Activated T-cell treated with anti-CD3 and anti-CD28 coated beads, Interleukin-2, amount 50 U/mL, for 72 hours (primary cell): ENCODE data around the gene CYP2A13. TPM values are rescaled to one million over a fixed set of nuclear protein-coding genes. Genes with fewer than 3 reads are reported as not detected.
"Not testable (repeated sequence)": the region's sequence is repeated elsewhere in the genome, so short reads cannot be mapped to it uniquely, and the experiment has no call there.

Source experiments
- ATAC-seq, 2 donors: fragments of 150-1000 bp; cut with Tn5 transposase; replicated peaks in 1 of 2; 2 replicates each; pipeline ENCODE4 v1.10.0; 2021; ENCODE audit warnings: moderate library complexity in 2 of 2, mild to moderate bottlenecking in 1 of 2
- DNase-seq, 2 donors: peaks; one replicate each; pipeline ENCODE4 v3.0.0; 2021 to 2022; ENCODE audit warnings: mixed read lengths in 1 of 2
- H3K27ac Mint-ChIP-seq: one replicate; pipeline ENCODE4 v1.8.0; 2022; ENCODE audit warnings: mild to moderate bottlenecking, moderate library complexity, mixed read lengths
- H3K27me3 Mint-ChIP-seq: one replicate; pipeline ENCODE4 v1.8.0; 2022; ENCODE audit warnings: low read depth, mixed read lengths
- H3K36me3 Mint-ChIP-seq, 2 donors: one replicate each; pipeline ENCODE4 v1.8.0; 2022; ENCODE audit warnings: mixed read lengths in 2 of 2, mild to moderate bottlenecking in 1 of 2; ENCODE audit not compliant: insufficient read depth in 2 of 2
- H3K4me1 Mint-ChIP-seq: one replicate; pipeline ENCODE4 v1.8.0; 2022; ENCODE audit warnings: low read depth, mixed read lengths
- H3K4me3 Mint-ChIP-seq, 2 donors: one replicate each; pipeline ENCODE4 v1.8.0; 2022; ENCODE audit warnings: mild to moderate bottlenecking in 2 of 2, mixed read lengths in 2 of 2, moderate library complexity in 2 of 2
- H3K9me3 Mint-ChIP-seq, 2 donors: one replicate each; pipeline ENCODE4 v1.8.0; 2022; ENCODE audit warnings: mixed read lengths in 2 of 2
- total RNA-seq, 2 donors: library from RNA; stranded (reverse); gene quantifications; one replicate each; pipeline ENCODE4 v1.2.3, GENCODE V29; 2022

The CYP2A13 gene
- total RNA-seq, 2 donors from 2014 or later, result not detected

DNA sequence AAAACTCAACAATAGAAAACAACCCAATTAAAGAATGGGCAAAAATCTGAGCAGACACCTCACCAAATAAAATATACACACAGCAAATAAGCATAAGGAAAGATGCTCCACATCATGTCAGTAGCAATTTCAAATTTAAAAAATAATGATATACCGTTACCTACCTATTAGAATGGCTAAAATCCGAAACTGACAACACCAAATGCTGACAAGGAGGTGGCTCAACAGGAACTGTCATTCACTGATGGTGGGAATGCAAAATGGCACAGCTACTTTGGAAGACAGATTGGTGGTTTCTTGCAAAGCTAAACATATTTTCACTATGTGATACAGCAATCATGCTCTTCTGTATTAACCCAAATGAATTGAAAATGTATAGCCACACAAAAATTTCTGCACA lies 9.1 kb downstream of the CYP2A13 start:
- H3K9me3 Mint-ChIP-seq, result peaks cover 9 to 16% of the 10 kb centered on the region in 2 donors
- no peaks in the 10 kb centered on the region for H3K4me1 Mint-ChIP-seq
- DNase-seq (no peak), ATAC-seq (no peak)
- H3K4me3 Mint-ChIP-seq, result no peak overlapping the region
- H3K27me3 Mint-ChIP-seq, result peaks cover 25% of the 10 kb centered on the region
- no peak overlapping the region for H3K27ac Mint-ChIP-seq
- H3K36me3 Mint-ChIP-seq, result peaks cover 8 to 13% of the 10 kb centered on the region in 2 donors

DNA sequence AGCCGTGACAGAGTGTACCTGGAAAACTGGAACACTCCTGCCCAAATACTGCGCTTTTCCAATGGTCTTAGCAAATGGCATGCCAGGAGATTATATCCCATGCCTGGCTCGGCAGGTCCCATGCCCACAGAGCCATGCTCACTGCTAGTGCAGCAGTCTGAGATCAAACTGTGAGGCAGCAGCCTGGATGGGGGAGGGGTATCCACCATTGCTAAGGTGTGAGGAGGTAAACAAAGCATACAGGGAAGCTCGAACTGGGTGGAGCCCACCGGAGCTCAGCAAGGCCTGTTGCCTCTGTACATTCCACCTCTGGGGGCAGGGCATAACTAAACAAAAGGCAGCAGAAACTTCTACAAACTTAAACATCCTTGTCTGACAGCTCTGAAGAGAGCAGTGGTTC lies 10.5 kb downstream of the CYP2A13 start:
- peaks cover 12 to 19% of the 10 kb centered on the region in 2 donors for H3K9me3 Mint-ChIP-seq
- DNase-seq (no peak), ATAC-seq (no peak)
- H3K4me3 Mint-ChIP-seq, result no peak overlapping the region
- H3K27ac Mint-ChIP-seq, result no peak overlapping the region
- H3K4me1 Mint-ChIP-seq, result no peaks in the 10 kb centered on the region
- H3K36me3 Mint-ChIP-seq, result peaks cover 11 to 16% of the 10 kb centered on the region in 2 donors
- H3K27me3 Mint-ChIP-seq, result peaks cover 22% of the 10 kb centered on the region

DNA sequence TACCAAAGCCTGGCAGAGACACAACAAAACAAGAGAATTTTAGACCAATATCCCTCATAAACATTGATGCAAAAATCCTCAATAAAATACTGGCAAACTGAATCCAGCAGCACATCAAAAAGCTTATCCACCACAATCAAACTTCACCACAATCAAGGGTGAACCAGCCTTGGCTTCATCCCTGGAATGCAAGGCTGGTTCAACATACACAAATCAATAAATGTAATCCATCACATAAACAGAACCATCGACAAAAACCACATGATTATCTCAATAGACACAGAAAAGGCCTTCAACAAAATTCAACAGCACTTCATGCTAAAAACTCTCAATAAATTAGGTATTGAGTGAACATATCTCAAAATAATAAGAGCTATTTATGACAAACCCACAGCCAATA lies 14.0 kb downstream of the CYP2A13 start:
- not testable (repeated sequence) for H3K4me1 Mint-ChIP-seq, ATAC-seq, DNase-seq, H3K4me3 Mint-ChIP-seq, H3K27ac Mint-ChIP-seq, H3K27me3 Mint-ChIP-seq
- Mint-ChIP-seq H3K36me3 (peaks cover 15 to 16% of the 10 kb centered on the region in 2 donors), H3K9me3 (peaks cover 17 to 26% of the 10 kb centered on the region in 2 donors)

DNA sequence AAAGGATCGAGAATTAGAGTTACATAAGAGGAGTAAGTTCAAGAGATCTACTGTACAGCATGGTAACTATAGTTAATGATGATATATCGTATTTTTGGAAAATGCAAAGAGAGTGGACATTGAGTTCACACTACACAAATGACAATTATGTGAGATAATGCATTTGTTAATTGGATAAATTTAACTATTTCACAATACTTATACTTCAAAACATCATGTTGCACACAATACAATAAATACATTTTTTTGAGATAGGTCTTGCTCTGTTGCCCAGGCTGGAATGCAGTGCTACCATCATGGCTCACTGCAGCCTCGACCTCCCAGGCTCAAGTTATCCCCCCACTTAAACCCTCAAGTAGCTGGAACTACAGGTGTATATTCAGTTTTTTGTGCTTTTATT lies 17.9 kb downstream of the CYP2A13 start:
- no peak overlapping the region for H3K4me3 Mint-ChIP-seq
- ATAC-seq (no peak), DNase-seq (no peak)
- no peak overlapping the region for H3K27ac Mint-ChIP-seq
- H3K36me3 Mint-ChIP-seq, result peaks cover 12 to 14% of the 10 kb centered on the region in 2 donors
- peaks cover 15 to 19% of the 10 kb centered on the region in 2 donors for H3K9me3 Mint-ChIP-seq
- peaks cover 6% of the 10 kb centered on the region for H3K27me3 Mint-ChIP-seq
- H3K4me1 Mint-ChIP-seq, result no peaks in the 10 kb centered on the region

DNA sequence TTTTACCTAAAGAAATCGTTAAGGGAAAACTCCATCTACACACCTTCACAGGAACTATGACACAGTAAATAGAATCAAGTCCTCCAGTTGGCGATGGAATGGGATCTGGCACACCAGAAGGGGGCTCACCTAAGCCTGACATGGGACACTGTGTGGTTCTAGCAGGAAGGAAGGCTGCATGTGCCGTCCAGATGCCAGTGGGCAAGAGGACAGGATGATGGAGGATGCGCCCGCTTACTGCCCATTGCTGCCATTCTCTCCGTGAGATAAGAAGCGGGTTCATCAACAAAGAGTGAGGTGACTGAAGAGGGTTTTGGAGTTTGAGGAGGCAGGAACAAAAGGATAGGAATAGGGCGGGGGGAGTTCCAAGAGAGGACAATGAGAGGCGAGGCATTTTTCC lies 23.0 kb downstream of the CYP2A13 start:
- H3K36me3 Mint-ChIP-seq, result no peaks in the 10 kb centered on the region
- DNase-seq (no peak), ATAC-seq (no peak)
- no peak overlapping the region for H3K4me3 Mint-ChIP-seq
- no peaks in the 10 kb centered on the region for H3K9me3 Mint-ChIP-seq
- H3K27me3 Mint-ChIP-seq, result no peaks in the 10 kb centered on the region
- H3K4me1 Mint-ChIP-seq, result no peaks in the 10 kb centered on the region
- H3K27ac Mint-ChIP-seq, result no peak overlapping the region

- H3K36me3 Mint-ChIP-seq, result no peaks in the 10 kb centered on the region
- DNase-seq, result no peak
- H3K9me3 Mint-ChIP-seq, result no peaks in the 10 kb centered on the region
Observed at GRCh38 chr19:41111750-41112295, 23.6 kb downstream of the CYP2A13 start.

DNA sequence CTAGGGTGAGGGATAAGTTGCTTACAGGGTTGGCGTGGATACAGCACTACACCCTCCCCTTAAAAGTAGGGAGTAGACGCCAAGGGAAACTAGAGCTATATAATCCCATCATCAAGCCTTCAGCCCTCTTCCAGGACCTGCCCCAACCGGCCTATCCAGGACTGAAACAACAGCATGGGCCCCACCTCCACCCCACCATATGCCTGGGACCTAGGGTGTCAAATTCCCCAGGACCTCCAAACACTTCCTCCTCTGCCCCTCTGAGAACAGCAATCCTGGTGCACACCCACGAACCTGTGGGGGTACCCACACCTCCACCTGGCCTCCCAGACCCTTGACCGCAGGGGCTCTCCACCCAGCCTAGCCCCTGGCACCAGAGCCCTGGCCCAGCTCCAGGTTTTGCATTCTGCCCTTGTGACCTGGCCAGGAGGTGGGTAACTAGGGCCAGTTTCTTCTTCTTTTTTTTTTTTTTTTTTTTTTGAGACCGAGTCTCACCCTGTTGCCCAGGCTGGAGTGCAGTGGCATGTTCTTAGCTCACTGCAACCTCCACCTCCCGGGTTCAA lies 24.6 kb downstream of the CYP2A13 start:
- no peak for DNase-seq
- Mint-ChIP-seq H3K9me3 (no peaks in the 10 kb centered on the region), H3K27ac (no peak overlapping the region), H3K27me3 (no peaks in the 10 kb centered on the region), H3K4me1 (no peaks in the 10 kb centered on the region), H3K4me3 (no peak overlapping the region), H3K36me3 (no peaks in the 10 kb centered on the region)
- ATAC-seq, result no peak

More at GRCh38 chr19:41111750-41112295, 23.6 kb downstream of the CYP2A13 start:
- H3K27me3 Mint-ChIP-seq, result no peaks in the 10 kb centered on the region
- ATAC-seq, result no peak
- H3K4me1 Mint-ChIP-seq, result no peaks in the 10 kb centered on the region
- H3K4me3 Mint-ChIP-seq, result no peak overlapping the region
- H3K27ac Mint-ChIP-seq, result no peak overlapping the region

DNA sequence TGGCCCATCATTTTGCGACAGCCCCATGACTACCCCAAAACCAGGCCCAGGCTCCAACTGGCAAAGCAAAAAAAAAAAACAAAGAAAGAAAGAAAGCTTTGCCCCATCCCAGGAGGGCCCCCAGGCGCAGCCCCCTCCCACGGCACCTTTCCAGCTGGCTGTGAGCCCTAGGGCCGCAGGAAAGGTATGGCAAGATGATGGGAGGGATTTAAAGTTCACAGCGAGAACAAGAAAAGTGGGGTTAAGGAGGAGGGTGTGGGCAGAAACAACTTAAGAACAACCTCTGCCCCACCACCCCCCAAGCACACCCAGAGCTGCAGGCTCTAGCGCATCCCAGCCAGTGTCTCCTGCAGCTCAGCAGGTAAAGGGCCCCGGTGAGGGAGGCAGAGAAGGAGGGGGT lies 25.9 kb downstream of the CYP2A13 start, which contains the start of gene CYP2F1:
TSS of gene CYP2F1 (plus strand) at position 301 of the 400 bp plus-strand sequence. CDS start 1,757 bp downstream, outside the sequence.
- DNase-seq, result no peak
- no peaks in the 10 kb centered on the region for H3K27me3 Mint-ChIP-seq
- no peak for ATAC-seq
- H3K4me3 Mint-ChIP-seq, result no peak within 1 kb of the TSS
- no peaks in the 10 kb centered on the region for H3K9me3 Mint-ChIP-seq
- H3K36me3 Mint-ChIP-seq, result no peaks in the 10 kb centered on the region
- no peak within 1 kb of the TSS for H3K27ac Mint-ChIP-seq
- H3K4me1 Mint-ChIP-seq, result no peaks in the 10 kb centered on the region

DNA sequence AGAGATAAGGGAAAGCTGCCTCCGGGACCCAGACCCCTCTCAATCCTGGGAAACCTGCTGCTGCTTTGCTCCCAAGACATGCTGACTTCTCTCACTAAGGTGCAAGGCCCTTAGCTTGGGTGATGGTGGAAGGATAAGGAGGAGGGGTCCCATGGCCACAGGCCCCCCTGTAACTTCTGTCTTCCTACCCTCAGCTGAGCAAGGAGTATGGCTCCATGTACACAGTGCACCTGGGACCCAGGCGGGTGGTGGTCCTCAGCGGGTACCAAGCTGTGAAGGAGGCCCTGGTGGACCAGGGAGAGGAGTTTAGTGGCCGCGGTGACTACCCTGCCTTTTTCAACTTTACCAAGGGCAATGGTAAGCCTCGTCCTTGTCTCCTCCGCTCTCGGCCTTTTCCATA lies 28.0 kb downstream of the CYP2A13 start:
- Mint-ChIP-seq H3K4me1 (peaks cover 9% of the 10 kb centered on the region), H3K4me3 (no peak overlapping the region), H3K36me3 (no peaks in the 10 kb centered on the region), H3K27me3 (no peaks in the 10 kb centered on the region), H3K27ac (no peak overlapping the region), H3K9me3 (no peaks in the 10 kb centered on the region)
- DNase-seq (no peak), ATAC-seq (no peak)

DNA sequence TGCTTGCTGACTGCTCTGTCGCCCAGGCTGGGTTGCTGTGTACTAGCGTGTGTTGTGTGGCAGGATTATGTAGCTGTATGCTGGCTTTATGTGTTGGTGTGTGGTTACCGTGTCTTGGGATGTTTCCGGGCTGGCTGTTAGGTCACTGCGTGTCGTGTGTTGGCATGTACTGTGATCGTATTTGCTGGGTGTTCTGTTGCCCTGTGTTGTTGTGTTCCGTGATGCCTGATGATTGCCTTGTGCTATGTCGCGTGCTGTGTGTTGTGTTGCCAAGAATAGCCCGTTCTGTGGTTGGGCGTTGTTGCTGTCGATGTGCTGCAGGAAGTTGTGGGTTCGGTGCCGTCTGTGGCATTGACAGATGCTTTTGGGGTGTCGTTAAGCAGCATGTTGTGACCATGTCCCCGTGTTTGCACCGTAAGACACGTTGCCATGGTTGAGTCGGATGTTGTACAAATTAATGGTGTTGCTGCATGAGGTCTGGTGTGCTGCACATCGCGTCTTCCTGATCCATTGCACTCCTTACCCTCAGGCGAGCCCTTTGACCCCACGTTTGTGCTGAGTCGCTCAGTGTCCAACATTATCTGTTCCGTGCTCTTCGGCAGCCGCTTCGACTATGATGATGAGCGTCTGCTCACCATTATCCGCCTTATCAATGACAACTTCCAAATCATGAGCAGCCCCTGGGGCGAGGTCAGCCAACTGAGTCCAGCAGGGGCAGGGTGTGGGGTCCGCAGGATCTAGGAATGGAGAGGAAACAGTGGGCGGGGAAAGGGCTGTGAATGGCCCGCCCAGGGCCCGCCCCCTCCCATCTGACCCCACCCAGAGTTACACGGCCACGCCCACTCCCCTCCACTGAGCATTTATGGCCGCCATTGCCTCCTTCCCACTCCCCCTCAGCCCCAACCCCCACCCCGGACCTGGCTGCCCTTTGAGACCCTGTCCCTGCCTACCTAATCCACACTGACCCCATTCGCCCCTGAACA lies 33.0 kb downstream of the CYP2A13 start:
- H3K27ac Mint-ChIP-seq, H3K27me3 Mint-ChIP-seq, H3K9me3 Mint-ChIP-seq, H3K36me3 Mint-ChIP-seq: not testable (repeated sequence)
- ATAC-seq (peak; percentile 77 to 82), DNase-seq (peak; percentile 37 to 42)
- Mint-ChIP-seq H3K4me1 (peaks cover 12% of the 10 kb centered on the region), H3K4me3 (peak overlapping the region; percentile 15 to 46)

DNA sequence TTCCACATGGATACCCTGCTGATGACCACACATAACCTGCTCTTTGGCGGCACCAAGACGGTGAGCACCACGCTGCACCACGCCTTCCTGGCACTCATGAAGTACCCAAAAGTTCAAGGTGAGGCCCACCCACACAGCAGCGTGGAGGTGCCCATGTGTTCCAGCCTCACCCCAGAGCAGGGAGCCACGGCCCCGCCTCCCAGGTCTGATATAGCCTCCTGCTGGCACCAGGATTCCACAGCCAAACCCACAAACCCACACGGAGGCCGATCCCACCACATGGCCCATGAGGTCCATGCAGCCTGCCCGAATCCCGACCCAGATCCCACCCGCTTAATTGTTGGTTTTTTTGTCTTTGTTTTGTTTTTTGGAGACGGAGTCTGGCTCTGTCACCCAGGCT lies 34.6 kb downstream of the CYP2A13 start:
- not testable (repeated sequence) for DNase-seq, H3K27ac Mint-ChIP-seq, H3K27me3 Mint-ChIP-seq, H3K4me3 Mint-ChIP-seq, ATAC-seq, H3K9me3 Mint-ChIP-seq, H3K36me3 Mint-ChIP-seq
- peaks cover 16% of the 10 kb centered on the region for H3K4me1 Mint-ChIP-seq

DNA sequence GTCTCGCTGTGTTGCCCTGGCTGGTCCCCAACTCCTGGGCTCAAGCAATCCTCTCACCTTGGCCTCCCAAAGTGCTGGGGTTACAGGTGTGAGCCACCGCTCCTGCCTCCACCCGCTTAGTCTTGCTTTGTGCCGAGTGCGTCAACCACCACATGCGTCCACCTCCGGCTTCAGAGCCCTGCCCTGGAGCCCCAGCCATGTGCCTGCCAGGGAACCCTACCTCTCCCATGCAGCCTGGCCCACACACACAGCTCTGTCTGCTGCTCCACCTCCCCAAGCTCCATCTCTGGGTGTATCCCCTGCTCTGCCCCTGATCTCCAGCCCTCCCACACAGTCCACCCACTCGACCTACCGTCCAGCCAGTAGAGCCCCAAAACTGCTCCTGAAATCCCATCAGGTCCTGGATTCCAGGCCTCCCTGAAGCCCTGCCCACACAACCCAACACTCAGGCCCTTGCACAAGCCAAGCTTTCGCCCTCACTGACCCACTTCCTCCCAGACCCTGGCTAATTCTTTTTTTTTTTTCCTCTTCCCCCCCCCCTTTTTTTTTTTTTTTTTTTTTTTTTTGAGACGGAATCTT lies 35.6 kb downstream of the CYP2A13 start:
- DNase-seq, result no peak
- H3K4me1 Mint-ChIP-seq, result peaks cover 26% of the 10 kb centered on the region
- no peak overlapping the region for H3K4me3 Mint-ChIP-seq
- no peaks in the 10 kb centered on the region for H3K36me3 Mint-ChIP-seq
- no peak overlapping the region for H3K27ac Mint-ChIP-seq
- no peak for ATAC-seq
- H3K9me3 Mint-ChIP-seq, result peaks cover 0 to 2% of the 10 kb centered on the region in 2 donors
- H3K27me3 Mint-ChIP-seq, result no peaks in the 10 kb centered on the region

- H3K4me1 Mint-ChIP-seq, result peaks cover 18% of the 10 kb centered on the region
- H3K36me3 Mint-ChIP-seq, result not testable (repeated sequence)
Observed at GRCh38 chr19:41126765-41127203, 38.5 kb downstream of the CYP2A13 start.

More at GRCh38 chr19:41126765-41127203, 38.5 kb downstream of the CYP2A13 start:
- not testable (repeated sequence) for H3K9me3 Mint-ChIP-seq, ATAC-seq, H3K4me3 Mint-ChIP-seq, H3K27me3 Mint-ChIP-seq, H3K27ac Mint-ChIP-seq
- peak; percentile 39 to 45 for DNase-seq
